HFF-Myc (cell line): ENCODE data around the gene PRKAR1B.

ENCODE experiments used
- DNase-seq: peaks from one replicate; pipeline ENCODE4 v3.0.0-alpha.2; 2011; ENCODE audit warnings: low read depth; ENCODE audit errors: extremely low read depth
- H3K4me3 ChIP-seq: replicated peaks from 2 replicates; pipeline ENCODE4 v1.5.1; 2011; ENCODE audit warnings: low read depth, mild to moderate bottlenecking, control low read depth, low read length
- TF ChIP-seq, protein P1 (sequence below): IDR thresholded peaks from 2 replicates; pipeline ENCODE4 v1.5.1; 2012; ENCODE audit warnings: mild to moderate bottlenecking, low read depth, low read length, control low read depth; ENCODE audit errors: missing control alignments

The PRKAR1B gene

DNA sequence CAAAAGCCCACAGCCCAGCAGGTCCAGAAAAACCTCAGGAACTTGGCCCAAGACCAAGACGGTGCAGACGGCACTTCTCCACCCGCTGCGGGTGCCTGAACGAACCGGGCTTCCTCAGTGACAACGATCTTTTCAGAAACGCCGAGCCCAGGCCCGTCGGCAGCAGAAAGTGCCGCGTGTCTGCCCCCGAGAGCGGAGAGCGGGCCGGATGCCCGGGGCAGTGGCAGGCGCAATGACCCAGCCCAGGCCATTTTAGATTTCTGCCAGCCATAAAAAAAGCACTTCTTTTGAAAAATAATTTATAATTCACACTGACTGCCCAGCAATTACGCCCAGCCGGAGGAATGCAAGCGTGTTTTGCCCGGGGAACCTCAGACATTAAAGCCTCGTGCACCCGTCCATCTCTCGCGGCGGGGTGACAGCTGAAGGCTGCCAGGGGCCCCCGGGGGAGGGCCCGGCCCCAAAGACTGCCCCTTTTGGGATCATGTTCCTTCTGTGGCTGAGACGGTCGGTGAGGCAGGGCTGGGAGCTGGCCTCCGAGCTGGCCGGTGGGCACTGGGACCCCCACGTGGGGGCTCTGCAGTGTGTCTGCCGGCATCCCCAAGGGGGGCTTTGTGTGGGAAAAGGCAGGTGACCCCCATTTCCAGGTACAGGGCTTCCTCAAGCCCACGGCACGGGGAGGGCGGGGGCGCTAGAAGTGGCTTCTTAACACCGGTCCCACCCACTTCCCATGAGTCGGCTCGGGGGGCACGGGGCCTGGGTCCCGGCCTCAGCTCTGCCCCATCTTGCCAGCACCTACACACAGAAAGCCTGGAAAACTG lies 136.1 kb downstream of the PRKAR1B start:
- TF ChIP-seq, protein P1, sequence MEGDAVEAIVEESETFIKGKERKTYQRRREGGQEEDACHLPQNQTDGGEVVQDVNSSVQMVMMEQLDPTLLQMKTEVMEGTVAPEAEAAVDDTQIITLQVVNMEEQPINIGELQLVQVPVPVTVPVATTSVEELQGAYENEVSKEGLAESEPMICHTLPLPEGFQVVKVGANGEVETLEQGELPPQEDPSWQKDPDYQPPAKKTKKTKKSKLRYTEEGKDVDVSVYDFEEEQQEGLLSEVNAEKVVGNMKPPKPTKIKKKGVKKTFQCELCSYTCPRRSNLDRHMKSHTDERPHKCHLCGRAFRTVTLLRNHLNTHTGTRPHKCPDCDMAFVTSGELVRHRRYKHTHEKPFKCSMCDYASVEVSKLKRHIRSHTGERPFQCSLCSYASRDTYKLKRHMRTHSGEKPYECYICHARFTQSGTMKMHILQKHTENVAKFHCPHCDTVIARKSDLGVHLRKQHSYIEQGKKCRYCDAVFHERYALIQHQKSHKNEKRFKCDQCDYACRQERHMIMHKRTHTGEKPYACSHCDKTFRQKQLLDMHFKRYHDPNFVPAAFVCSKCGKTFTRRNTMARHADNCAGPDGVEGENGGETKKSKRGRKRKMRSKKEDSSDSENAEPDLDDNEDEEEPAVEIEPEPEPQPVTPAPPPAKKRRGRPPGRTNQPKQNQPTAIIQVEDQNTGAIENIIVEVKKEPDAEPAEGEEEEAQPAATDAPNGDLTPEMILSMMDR = no peak
- no peak for DNase-seq
- H3K4me3 ChIP-seq = no peak overlapping the region

DNA sequence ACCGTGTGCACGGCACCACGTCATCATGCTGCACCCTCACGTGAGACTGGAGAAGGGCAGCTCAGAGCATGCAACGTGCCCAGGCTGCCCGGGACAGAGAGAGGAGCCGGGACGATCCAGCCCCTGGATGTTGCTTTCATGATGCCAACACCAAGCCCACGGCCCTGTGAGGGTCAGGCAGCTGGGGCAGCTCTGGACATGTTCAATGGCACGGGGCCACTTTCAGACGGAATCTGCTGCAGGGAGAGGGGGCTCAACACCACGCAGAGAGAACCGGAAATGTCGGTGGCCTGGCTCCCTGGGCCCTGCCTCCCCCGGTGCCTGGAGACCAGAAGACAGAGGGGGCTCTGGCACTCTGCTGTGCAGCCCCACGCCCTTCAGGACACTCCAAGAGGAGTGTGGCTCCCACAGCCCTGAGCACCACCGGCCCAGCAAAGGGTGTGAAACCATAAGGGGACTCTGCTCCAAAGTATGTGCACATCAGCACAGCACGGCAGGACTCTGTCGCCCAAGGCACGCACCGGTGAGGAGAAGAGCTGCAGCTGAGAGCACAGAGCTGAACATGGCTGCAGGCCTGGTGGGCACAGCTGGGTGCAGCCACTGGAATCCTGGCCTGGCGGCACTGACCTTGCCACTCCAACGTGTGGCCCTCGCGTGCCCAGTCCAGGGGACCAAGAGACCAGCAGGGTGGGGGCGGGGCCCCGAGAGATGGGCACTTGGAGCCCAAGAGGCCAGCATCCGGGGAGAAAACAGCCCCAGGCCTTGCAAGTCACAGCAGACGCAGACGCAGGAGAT lies 137.1 kb downstream of the PRKAR1B start:
- DNase-seq = no peak
- TF ChIP-seq, protein P1 = no peak
- H3K4me3 ChIP-seq = no peak overlapping the region

DNA sequence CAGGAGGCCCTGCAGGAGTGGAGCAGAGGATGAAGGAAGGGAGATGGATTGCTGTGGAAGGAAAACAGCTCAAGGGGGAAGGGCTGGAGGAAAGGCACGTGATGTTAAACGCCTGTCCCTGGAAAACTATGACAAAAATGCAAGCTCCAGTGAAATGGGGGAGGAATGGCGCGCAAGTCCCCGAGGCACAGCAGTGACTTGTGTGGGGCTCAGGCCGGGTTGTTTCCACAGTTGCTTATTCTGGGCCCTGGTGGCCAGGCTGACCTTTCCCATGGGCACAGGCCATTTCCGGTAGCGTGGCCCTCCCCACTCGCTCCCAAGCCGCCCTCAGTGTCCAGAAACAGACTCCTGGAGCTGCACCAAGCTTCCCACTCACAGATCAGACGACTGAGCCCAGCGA lies 139.3 kb downstream of the PRKAR1B start:
- TF ChIP-seq, protein P1 = no peak
- no peak for DNase-seq

DNA sequence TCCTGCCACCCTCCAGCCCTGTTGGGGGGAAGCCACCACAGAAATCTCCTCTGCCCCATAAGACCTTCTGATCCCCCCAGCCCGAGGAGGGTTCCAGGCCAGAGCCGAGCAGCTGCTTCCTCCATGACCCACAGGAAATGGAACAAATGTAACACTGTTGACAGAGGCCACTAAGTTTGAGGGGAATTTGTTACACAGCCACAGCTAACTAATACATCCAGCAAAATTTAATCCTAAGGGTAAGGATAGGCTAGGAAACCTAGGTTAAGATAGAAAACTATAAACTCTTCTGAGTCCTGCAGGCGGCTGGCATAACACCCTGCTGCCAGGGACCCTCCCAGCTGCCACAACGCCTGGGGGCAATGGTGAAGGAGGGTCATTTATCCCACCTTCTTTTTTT lies 140.6 kb downstream of the PRKAR1B start:
- no peak overlapping the region for H3K4me3 ChIP-seq
- DNase-seq = no peak
- TF ChIP-seq, protein P1 = no peak

More for the DNA sequence above, 139.3 kb downstream of the PRKAR1B start:
- H3K4me3 ChIP-seq = no peak overlapping the region

DNA sequence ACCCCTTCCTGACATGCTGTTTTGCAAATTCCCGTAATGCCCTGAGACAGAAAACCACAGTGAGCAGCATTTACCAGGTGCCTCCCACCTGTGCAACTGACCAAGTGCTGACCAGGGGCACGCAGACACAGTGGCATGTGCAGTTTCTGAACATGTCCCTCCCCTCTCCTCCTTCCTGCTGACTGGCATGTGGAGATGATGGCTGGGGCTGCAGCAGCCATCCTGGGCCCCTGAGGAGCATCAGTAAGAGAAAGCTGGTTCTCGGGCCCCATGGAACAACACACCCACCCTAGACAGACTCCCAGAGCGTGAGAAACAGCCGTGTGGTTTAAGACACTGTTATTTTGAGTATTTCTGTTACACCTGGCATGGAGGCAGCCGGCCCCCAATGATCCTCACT lies 141.2 kb downstream of the PRKAR1B start:
- no peak for DNase-seq
- H3K4me3 ChIP-seq = no peak overlapping the region
- TF ChIP-seq, protein P1 = no peak

DNA sequence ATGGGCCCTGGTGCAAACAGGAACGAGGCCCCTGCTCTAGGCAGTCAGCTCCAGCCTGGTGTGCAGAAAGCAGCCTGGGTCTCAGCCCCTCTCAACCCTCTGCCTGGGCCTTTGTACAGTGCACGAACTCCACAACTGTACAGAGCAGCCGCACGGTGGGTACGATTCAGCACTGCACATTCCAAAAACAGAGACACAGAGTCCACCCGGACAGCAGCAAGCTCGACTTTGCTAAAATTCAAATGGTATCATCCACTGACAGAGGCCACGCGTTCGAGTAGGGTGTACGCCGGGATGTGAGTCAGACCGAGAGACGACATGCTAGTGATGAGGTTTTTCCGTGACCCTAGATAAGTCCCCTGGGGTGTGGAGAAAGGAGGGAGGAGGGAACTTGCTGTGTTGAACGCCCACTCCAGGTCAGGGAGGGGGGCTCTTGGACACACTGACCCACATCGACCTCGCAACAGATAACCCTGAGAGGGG lies 141.8 kb downstream of the PRKAR1B start:
- no peak for DNase-seq
- TF ChIP-seq, protein P1 = no peak
- H3K4me3 ChIP-seq = no peak overlapping the region
